Hypothalamus (tissue), 51 donors: ENCODE data around the gene RAB3GAP2.
"Not testable (repeated sequence)": the region's sequence is repeated elsewhere in the genome, so short reads cannot be mapped to it uniquely, and the experiment has no call there.

Experiments
- DNase-seq, 51 donors: peaks; one replicate each; lab custom pipeline; 2025; lab: John Stamatoyannopoulos, UW

Gene RAB3GAP2

GRCh38 chr1:220243947-220244346 is 28.3 kb downstream of the RAB3GAP2 start:
- no peak for DNase-seq

- DNase-seq = no peak
Observed at GRCh38 chr1:220241072-220241663, 31.1 kb downstream of the RAB3GAP2 start.

GRCh38 chr1:220239966-220240365 is 32.3 kb downstream of the RAB3GAP2 start:
- no peak for DNase-seq

- DNase-seq = no peak
Observed at GRCh38 chr1:220239213-220239612, 33.0 kb downstream of the RAB3GAP2 start.

GRCh38 chr1:220236278-220236677 is 36.0 kb downstream of the RAB3GAP2 start:
- not testable (repeated sequence) for DNase-seq

- DNase-seq = no peak
Observed at GRCh38 chr1:220235462-220235861, 36.8 kb downstream of the RAB3GAP2 start.

GRCh38 chr1:220233927-220234326 is 38.3 kb downstream of the RAB3GAP2 start:
- no peak for DNase-seq

GRCh38 chr1:220229771-220230170 is 42.5 kb downstream of the RAB3GAP2 start:
- DNase-seq = no peak

GRCh38 chr1:220227393-220227792 is 44.9 kb downstream of the RAB3GAP2 start:
- no peak for DNase-seq

GRCh38 chr1:220226752-220227151 is 45.5 kb downstream of the RAB3GAP2 start:
- DNase-seq = no peak

GRCh38 chr1:220225957-220226356 is 46.3 kb downstream of the RAB3GAP2 start:
- DNase-seq = no peak

GRCh38 chr1:220224611-220225124 is 47.6 kb downstream of the RAB3GAP2 start:
- DNase-seq = no peak

- DNase-seq = no peak
Observed at GRCh38 chr1:220224033-220224432, 48.2 kb downstream of the RAB3GAP2 start.

- DNase-seq = no peak
Observed at GRCh38 chr1:220222939-220223338, 49.3 kb downstream of the RAB3GAP2 start.

- no peak for DNase-seq
Observed at GRCh38 chr1:220221670-220222069, 50.6 kb downstream of the RAB3GAP2 start.

GRCh38 chr1:220221269-220221668 is 51.0 kb downstream of the RAB3GAP2 start:
- no peak for DNase-seq

- DNase-seq = not testable (repeated sequence)
Observed at GRCh38 chr1:220220699-220221040, 51.6 kb downstream of the RAB3GAP2 start.

- no peak for DNase-seq
Observed at GRCh38 chr1:220219865-220220698, 52.2 kb downstream of the RAB3GAP2 start.

- no peak for DNase-seq
Observed at GRCh38 chr1:220219136-220219442, 53.2 kb downstream of the RAB3GAP2 start.

GRCh38 chr1:220218397-220219135 is 53.7 kb downstream of the RAB3GAP2 start:
- DNase-seq = peak in 30 of 51 donors; percentile 2 to 62 (median 23)

GRCh38 chr1:220217383-220217988 is 54.8 kb downstream of the RAB3GAP2 start:
- no peak for DNase-seq
